HG02798 (cell line): ENCODE measurements around the gene ASTN1.

Experiments used
- ATAC-seq: cut with Tn5 transposase; IDR thresholded peaks from one replicate; pipeline ENCODE4 v1.9.1; 2021; ENCODE audit warnings: mild to moderate bottlenecking; ENCODE audit not compliant: unreplicated experiment, poor library complexity

Gene ASTN1

GRCh38 chr1:176849281-176849680 lies 315.2 kb downstream of the ASTN1 start:
- ATAC-seq = no peak

- no peak for ATAC-seq
These were observed 317.5 kb downstream of the ASTN1 start for GRCh38 chr1:176847052-176847451.

- no peak for ATAC-seq
These were observed 320.9 kb downstream of the ASTN1 start for GRCh38 chr1:176843352-176844297.

- no peak for ATAC-seq
These were observed 323.3 kb downstream of the ASTN1 start for GRCh38 chr1:176841238-176841637.

- ATAC-seq = no peak
These were observed 325.3 kb downstream of the ASTN1 start for GRCh38 chr1:176839216-176839615.

- no peak for ATAC-seq
These were observed 326.1 kb downstream of the ASTN1 start for GRCh38 chr1:176838276-176838995.

GRCh38 chr1:176837708-176838107 lies 326.8 kb downstream of the ASTN1 start:
- no peak for ATAC-seq

GRCh38 chr1:176831150-176831549 lies 333.4 kb downstream of the ASTN1 start:
- ATAC-seq = no peak

- ATAC-seq = no peak
These were observed 335.3 kb downstream of the ASTN1 start for GRCh38 chr1:176829261-176829660.

- ATAC-seq = no peak
These were observed 338.2 kb downstream of the ASTN1 start for GRCh38 chr1:176826265-176826664.

GRCh38 chr1:176820391-176821031 lies 344.0 kb downstream of the ASTN1 start:
- no peak for ATAC-seq

- ATAC-seq = no peak
These were observed 348.3 kb downstream of the ASTN1 start for GRCh38 chr1:176816232-176816631.

- no peak for ATAC-seq
These were observed 348.9 kb downstream of the ASTN1 start for GRCh38 chr1:176815621-176816020.

- ATAC-seq = no peak
These were observed 352.8 kb downstream of the ASTN1 start for GRCh38 chr1:176811511-176812288.

GRCh38 chr1:176809292-176809691 lies 355.2 kb downstream of the ASTN1 start:
- no peak for ATAC-seq
